ENCODE results near the gene FKBP5.

- TF ChIP-seq CTCF (IDR thresholded peaks at IDR 0.05 in 8 of 11, conservative IDR thresholded peaks at IDR 0.05 in 3 of 11) (no peak), POLR2A (IDR thresholded peaks at IDR 0.05) (no peak)
Measured at GRCh38 chr6:35557239-35557638, 131.5 kb downstream of the FKBP5 start.

All from spleen (tissue), 7 donors.